ENCODE data around the gene DDRGK1. TPM values are rescaled to one million over a fixed set of nuclear protein-coding genes. Genes with fewer than 3 reads are reported as not detected.

DDRGK1 gene
- total and polyA plus RNA-seq, 2 of the 8 experiments (the other 6 are each of a cell fraction or from before 2014, with no cell fraction given), result 29.4 to 42.0 TPM

- TF ChIP-seq BCL11A (IDR thresholded peaks at IDR 0.05; ENCODE audit: low read depth in 2 of 2, low read length in 2 of 2) (no peak), TCF12 (IDR thresholded peaks at IDR 0.05; ENCODE audit: low read depth, low read length) (no peak), CTBP2 (IDR thresholded peaks at IDR 0.05; ENCODE audit: borderline replicate concordance, insufficient read depth, insufficient read length, low read length) (no peak), RAD21 (IDR thresholded peaks at IDR 0.05 in 1 of 2, conservative IDR thresholded peaks at IDR 0.05 in 1 of 2; ENCODE audit: low read depth in 2 of 2, low read length in 2 of 2) (no peak), GABPA (IDR thresholded peaks at IDR 0.05; ENCODE audit: borderline replicate concordance, insufficient read depth, low read length) (no peak)
- TF ChIP-seq, protein P1, sequence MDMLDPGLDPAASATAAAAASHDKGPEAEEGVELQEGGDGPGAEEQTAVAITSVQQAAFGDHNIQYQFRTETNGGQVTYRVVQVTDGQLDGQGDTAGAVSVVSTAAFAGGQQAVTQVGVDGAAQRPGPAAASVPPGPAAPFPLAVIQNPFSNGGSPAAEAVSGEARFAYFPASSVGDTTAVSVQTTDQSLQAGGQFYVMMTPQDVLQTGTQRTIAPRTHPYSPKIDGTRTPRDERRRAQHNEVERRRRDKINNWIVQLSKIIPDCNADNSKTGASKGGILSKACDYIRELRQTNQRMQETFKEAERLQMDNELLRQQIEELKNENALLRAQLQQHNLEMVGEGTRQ (IDR thresholded peaks at IDR 0.05; ENCODE audit: low read length), result no peak
These were observed 57.6 kb downstream of the DDRGK1 start (continued) for GRCh38 chr20:3146732-3147341.
